ENCODE measurements around the gene LSAMP. TPM values are rescaled to one million over a fixed set of nuclear protein-coding genes. Genes with fewer than 3 reads are reported as not detected.

Gene LSAMP
- total and polyA plus RNA-seq, 3 donors from 2014 or later = 3.1 to 10.3 (median 9.1) TPM

- intact Hi-C loops (cut with DNase I; ENCODE audit: low total_unique reads) = no loop called here
- H3K27ac ChIP-seq = no peak overlapping the region
- no peak overlapping the region for H3K4me3 ChIP-seq
Measured at GRCh38 chr3:116441652-116442051, 3.6 kb downstream of the LSAMP start.

DNA sequence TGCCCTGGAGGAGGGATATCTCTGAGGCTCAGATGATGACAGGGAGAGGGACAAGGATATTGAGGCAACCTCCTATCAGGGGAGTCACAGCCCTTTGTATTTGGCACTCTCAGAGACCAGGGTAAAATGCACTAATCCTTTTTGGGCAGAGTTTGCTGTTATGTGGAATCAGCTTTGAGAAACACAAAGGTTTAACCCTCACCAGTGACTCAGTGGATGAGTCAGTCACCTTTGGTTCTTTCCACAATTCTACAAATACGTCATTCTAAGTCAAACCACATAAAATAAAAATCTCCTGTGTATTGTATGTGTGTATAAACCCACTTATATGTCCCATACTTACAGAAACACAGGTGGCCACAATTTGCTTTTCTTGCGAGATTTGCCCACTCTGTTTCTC lies 5.1 kb downstream of the LSAMP start:
- intact Hi-C loops (cut with DNase I; ENCODE audit: low total_unique reads) = no loop called here

More at GRCh38 chr3:116441652-116442051, 3.6 kb downstream of the LSAMP start:
- WGBS, 2 donors = 90 to 93% methylated on average over 4 of the region's 4 CpGs
- DNase-seq = no peak
- Histone ChIP-seq H3K9me3 (no peaks in the 10 kb centered on the region), H3K27me3 (no peaks in the 10 kb centered on the region), H3K4me1 (peaks cover 2% of the 10 kb centered on the region), H3K36me3 (ENCODE audit: low read depth, missing control alignments) (no peaks in the 10 kb centered on the region)
- TF ChIP-seq POLR2A (IDR thresholded peaks at IDR 0.05) = no peak
- TF ChIP-seq, protein P1, sequence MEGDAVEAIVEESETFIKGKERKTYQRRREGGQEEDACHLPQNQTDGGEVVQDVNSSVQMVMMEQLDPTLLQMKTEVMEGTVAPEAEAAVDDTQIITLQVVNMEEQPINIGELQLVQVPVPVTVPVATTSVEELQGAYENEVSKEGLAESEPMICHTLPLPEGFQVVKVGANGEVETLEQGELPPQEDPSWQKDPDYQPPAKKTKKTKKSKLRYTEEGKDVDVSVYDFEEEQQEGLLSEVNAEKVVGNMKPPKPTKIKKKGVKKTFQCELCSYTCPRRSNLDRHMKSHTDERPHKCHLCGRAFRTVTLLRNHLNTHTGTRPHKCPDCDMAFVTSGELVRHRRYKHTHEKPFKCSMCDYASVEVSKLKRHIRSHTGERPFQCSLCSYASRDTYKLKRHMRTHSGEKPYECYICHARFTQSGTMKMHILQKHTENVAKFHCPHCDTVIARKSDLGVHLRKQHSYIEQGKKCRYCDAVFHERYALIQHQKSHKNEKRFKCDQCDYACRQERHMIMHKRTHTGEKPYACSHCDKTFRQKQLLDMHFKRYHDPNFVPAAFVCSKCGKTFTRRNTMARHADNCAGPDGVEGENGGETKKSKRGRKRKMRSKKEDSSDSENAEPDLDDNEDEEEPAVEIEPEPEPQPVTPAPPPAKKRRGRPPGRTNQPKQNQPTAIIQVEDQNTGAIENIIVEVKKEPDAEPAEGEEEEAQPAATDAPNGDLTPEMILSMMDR (IDR thresholded peaks at IDR 0.05) = no peak

DNA sequence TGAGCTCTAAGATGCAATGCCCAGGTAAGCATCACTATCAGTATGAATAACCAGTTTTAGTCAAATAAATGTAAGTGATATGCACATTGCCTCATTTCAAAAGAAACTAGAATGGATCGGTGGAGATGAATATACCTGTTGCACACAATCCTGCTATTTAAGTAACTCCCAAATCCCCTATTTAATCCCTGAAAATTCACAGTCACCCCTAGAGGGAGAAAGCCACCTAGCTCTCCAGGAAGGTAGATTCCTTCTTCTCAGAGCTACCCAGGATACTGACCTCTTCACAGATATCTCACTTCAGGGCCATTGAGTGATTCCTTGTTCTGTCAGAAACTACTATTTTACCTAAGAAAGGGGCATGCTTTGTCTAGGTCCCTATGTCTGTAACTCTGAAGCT lies 11.7 kb downstream of the LSAMP start:
- Histone ChIP-seq H3K27ac (no peak overlapping the region), H3K9me3 (no peaks in the 10 kb centered on the region), H3K4me3 (no peak overlapping the region), H3K4me1 (no peaks in the 10 kb centered on the region), H3K27me3 (no peaks in the 10 kb centered on the region), H3K36me3 (ENCODE audit: low read depth, missing control alignments) (no peaks in the 10 kb centered on the region)
- intact Hi-C loops (cut with DNase I; ENCODE audit: low total_unique reads) = no loop called here
- WGBS, 2 donors = 94 to 96% methylated on average over 1 of the region's 1 CpG
- TF ChIP-seq POLR2A (IDR thresholded peaks at IDR 0.05) = no peak
- TF ChIP-seq, protein P1 (IDR thresholded peaks at IDR 0.05) = no peak
- DNase-seq = no peak

More for the DNA sequence above, 5.1 kb downstream of the LSAMP start:
- Histone ChIP-seq H3K27me3 (no peaks in the 10 kb centered on the region), H3K36me3 (ENCODE audit: low read depth, missing control alignments) (no peaks in the 10 kb centered on the region), H3K27ac (no peak overlapping the region), H3K4me1 (peaks cover 2% of the 10 kb centered on the region), H3K4me3 (no peak overlapping the region), H3K9me3 (no peaks in the 10 kb centered on the region)
- 84 to 88% methylated on average over 2 of the region's 2 CpGs for WGBS, 2 donors
- no peak for TF ChIP-seq POLR2A (IDR thresholded peaks at IDR 0.05)
- TF ChIP-seq, protein P1 (IDR thresholded peaks at IDR 0.05) = no peak
- no peak for DNase-seq

DNA sequence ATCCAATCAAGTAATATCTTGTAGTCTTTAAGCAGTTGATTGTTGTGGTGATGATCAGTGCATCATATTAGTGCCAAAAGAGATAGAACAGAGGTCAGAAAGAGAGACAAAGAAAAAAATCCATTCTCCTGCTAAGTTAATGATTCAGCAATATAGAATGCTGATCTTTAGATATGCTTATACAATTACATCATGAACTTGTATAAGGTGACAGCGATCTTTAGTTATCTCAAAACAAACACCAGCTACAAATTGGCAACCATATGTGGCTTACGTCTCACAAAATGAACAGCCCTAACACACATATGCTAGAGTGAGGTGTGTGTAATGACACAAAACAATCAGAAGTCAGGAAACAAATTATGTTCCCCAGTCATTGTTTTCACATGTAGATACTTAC lies 12.5 kb downstream of the LSAMP start:
- Histone ChIP-seq H3K36me3 (ENCODE audit: low read depth, missing control alignments) (no peaks in the 10 kb centered on the region), H3K27ac (no peak overlapping the region), H3K4me1 (no peaks in the 10 kb centered on the region), H3K4me3 (no peak overlapping the region), H3K9me3 (no peaks in the 10 kb centered on the region), H3K27me3 (no peaks in the 10 kb centered on the region)
- TF ChIP-seq POLR2A (IDR thresholded peaks at IDR 0.05) = no peak
- TF ChIP-seq, protein P1 (IDR thresholded peaks at IDR 0.05) = no peak
- no peak for DNase-seq
- intact Hi-C loops (cut with DNase I; ENCODE audit: low total_unique reads) = no loop called here
- WGBS, 2 donors = 56 to 70% methylated on average over 2 of the region's 2 CpGs

- intact Hi-C loops (cut with DNase I; ENCODE audit: low total_unique reads) = no loop called here
- WGBS, 2 donors = 83 to 84% methylated on average over 6 of the region's 6 CpGs
- Histone ChIP-seq H3K27ac (no peak overlapping the region), H3K27me3 (no peaks in the 10 kb centered on the region), H3K4me1 (no peaks in the 10 kb centered on the region), H3K9me3 (no peaks in the 10 kb centered on the region), H3K36me3 (ENCODE audit: low read depth, missing control alignments) (no peaks in the 10 kb centered on the region), H3K4me3 (no peak overlapping the region)
- no peak for DNase-seq
- TF ChIP-seq, protein P1 (IDR thresholded peaks at IDR 0.05) = no peak
- TF ChIP-seq POLR2A (IDR thresholded peaks at IDR 0.05) = no peak
Measured at GRCh38 chr3:116429479-116430269, 15.6 kb downstream of the LSAMP start.
